CMK (cell line): ENCODE measurements around the gene IFITM2.
"Not testable (repeated sequence)": the region's sequence is repeated elsewhere in the genome, so short reads cannot be mapped to it uniquely, and the experiment has no call there.

ENCODE experiments used
- DNase-seq: peaks from one replicate; pipeline ENCODE4 v3.0.0-alpha.2; 2010; ENCODE audit warnings: low read depth

IFITM2 gene

DNA sequence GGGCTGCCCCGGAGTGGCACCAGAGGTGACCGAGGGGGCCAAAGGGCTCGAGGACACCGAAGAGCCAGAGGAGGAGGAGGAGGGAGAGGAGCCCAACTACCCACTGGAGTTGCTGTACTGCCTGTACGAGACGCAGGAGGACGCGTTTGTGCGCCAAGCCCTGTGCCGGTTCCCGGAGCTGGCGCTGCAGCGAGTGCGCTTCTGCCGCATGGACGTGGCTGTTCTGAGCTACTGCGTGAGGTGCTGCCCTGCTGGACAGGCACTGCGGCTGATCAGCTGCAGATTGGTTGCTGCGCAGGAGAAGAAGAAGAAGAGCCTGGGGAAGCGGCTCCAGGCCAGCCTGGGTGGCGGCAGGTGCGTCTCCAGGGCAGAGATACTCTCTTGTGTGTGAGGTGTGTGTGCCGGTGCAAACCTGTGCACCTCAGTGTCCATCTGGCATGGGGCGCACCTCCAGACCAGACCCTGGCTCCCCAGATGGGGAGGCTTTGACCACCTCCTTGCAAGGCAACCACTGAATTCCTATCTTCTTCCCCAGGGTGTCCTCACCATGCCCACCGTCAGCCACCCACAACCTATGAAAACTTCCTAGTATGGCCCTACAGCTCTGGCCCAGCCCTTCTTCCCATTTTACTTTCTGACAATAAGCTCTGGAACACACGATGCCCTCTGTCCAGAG, 26.0 kb upstream of the IFITM2 start:
- no peak for DNase-seq

DNA sequence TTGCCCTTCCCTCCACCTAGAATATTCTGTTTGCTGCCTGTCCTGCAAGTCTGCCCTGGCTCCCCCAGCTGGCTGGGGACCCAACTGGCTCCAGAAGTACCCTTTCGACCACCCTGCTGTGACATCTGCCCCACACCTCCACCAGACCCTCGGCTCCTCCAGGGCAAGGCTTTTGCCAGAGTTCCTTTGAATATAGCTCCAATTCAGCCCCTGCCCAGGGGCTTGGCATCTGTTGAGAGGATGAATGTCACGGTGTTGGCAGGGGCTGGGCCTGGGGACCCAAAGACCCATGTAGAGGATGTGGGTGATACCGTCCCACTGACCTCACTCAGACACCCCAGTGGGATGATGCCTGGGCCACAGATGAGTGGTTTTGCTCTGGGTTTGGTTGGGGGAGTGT, 25.4 kb upstream of the IFITM2 start:
- DNase-seq: no peak

DNA sequence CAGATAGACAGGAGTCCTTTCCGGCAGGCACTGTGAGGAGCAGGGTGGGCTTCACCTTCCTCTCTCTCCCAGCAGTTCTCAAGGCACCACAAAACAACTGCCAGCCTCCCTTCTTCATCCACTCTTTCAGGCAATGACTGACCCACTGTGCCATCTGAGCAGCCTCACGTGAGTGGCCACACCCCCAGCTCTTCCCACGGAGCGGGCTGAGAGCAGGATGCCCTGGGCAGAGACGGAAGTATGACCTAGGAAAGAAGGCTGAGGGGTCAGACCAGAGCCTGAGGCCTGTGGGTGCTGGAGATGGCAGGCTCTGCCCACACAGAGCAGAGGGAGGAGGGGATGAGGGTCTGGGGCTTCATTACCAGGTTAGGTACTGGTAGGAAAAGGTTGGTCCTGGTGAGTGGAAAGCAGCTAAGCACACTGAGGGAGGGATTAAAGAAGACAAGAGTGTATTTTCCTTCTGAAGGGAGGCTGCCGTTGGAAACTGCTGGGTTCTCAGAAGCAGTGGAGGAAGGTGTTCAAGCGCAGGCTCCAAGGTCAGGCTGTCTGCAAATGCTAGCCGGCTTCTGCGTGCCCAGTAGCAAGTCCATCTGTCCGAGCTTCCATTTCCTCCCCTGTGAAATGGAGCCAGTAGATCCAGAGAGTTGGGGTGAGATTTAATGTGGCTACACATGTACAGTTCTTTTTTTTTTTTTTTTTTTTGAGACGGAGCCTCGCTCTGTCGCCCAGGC, 24.8 kb upstream of the IFITM2 start:
- DNase-seq: no peak

DNA sequence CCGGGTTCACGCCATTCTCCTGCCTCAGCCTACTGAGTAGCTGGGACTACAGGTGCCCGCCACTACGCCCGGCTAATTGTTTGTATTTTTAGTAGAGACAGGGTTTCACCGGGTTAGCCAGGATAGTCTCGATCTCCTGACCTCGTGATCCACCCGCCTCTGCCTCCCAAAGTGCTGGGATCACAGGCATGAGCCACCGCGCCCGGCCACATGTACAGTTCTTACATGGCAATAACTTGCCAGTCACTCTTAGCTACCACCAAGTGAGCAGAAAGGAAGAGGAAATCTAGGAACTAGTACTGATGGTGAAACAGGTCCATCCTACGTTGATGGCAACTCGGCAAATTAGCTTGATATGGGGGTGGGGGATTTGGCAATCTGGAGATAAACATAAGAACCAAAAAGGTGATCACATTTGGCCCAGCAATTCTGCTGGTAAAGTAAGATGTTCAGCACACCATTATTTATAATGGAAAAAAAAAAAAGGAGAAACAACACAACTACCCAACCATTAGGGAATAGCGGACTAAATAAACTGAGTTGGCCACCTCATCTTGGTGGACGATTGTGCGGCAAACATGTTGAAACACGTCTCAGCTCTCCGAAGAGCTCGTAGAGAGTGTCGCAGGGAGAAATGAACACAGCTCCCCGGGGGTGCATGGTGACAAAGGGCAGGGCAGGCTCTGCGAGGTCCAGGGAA, 24.1 kb upstream of the IFITM2 start:
- DNase-seq: no peak

DNA sequence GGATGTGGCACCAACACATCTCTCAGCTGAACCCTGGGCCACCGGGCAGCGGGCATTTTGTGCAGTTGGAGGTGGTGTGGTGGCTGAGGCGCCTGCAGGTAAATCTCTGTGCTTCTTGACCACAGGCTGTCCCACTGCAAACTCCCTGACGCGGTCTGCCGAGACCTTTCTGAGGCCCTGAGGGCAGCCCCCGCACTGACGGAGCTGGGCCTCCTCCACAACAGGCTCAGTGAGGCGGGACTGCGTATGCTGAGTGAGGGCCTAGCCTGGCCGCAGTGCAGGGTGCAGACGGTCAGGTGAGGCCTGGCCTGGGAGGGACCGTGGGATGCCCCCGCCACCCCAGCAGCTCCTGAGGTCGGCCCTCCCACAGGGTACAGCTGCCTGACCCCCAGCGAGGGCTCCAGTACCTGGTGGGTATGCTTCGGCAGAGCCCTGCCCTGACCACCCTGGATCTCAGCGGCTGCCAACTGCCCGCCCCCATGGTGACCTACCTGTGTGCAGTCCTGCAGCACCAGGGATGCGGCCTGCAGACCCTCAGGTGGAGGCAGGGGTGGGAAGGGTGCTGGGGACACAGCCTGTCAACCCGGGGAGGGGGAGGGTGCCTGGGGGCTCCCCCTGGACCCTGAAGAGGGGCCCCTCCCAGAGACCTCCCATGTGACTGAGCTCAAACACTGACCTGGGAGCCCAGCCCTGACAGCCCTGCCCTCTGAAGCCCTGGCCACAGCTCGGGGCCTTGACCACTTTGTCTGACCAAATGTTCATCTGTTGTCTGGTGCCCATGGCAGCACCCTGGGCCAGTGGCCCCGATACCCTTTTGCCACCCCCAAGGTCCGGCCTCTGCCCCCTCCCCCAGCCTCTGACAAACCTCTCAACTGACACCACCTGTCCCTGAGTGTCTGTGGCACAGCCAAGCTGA, 23.3 kb upstream of the IFITM2 start:
- DNase-seq: no peak

DNA sequence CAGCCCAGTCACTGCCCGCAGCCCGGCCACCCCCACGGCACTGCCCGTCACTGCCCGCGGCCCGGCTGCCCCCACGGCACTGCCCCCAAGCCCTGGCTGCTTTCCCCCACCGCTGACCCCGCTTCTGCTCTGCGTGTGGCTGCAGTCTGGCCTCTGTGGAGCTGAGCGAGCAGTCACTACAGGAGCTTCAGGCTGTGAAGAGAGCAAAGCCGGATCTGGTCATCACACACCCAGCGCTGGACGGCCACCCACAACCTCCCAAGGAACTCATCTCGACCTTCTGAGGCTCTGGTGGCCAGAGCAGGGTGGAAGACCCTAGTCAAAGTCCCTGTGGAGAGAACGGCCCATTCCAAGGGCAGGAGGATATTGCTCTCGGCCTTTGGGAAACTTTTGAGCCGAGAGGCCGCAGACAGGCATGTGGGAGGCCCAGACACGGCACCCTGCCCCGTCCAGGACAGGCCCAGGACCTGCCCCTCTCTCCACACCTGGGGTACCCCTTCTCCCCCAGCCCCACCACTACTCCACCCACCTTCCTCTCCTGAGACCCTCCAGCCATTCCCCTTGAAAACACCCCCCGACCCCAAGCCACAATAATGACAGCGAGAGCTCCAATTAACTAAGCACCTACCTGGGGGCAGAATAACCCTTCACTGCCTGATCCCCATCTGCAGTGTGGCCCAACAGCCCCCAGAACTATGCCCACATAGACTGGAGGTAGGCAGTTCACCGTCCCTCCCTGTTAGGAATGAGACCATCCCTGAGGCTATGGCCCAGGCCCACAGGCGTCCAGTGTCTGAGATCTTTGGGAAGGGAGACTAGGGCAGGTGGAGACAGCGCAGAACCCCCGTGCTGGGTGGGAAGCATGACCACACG, 22.4 kb upstream of the IFITM2 start:
- no peak for DNase-seq

DNA sequence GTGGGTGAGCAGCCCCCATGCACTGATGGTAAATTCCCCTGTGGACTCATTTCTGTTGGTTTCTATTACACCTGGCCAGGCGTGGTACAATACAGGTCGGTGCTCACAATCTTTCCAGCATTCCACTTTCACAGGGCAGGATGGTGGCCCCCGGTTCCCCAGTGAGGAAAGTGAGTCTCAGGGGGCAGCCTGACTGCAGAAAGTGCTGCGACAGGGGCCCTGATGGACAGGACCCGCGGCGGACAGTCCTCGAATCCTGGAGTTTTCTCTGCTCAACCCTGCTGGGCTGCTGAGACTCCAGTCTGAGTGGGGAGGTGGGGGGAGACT, 21.8 kb upstream of the IFITM2 start:
- no peak for DNase-seq

DNA sequence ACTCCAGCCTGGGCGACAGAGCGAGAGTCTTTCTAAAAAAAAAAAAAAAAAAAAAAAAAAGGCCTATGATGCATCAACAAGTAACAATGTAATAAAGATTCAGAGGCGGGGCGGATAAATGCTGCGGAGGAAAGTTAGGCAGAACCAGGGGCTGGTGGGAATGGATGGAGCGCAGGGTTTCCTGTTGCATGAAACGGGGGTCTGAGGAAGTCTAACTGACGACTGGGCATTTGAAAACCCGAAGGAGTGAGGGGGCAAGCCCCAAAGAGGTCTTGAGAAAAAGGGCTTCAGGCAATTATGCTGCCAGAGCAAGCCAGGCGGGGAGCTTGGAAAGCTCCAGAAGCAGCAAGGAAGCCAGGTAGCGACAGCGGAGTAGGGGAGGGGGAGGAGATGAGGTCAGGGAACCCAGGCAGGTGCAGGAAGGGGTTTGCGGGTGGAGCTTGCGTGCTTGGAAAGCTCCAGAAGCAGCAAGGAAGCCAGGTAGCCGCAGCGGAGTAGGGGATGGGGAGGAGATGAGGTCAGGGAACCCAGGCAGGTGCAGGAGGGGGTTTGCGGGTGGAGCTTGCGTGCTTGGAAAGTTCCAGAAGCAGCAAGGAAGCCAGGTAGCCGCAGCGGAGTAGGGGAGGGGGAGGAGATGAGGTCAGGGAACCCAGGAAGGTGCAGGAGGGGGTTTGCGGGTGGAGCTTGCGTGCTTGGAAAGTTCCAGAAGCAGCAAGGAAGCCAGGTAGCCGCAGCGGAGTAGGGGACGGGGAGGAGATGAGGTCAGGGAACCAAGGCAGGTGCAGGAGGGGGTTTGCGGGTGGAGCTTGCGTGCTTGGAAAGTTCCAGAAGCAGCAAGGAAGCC, 20.4 kb upstream of the IFITM2 start:
- not testable (repeated sequence) for DNase-seq

DNA sequence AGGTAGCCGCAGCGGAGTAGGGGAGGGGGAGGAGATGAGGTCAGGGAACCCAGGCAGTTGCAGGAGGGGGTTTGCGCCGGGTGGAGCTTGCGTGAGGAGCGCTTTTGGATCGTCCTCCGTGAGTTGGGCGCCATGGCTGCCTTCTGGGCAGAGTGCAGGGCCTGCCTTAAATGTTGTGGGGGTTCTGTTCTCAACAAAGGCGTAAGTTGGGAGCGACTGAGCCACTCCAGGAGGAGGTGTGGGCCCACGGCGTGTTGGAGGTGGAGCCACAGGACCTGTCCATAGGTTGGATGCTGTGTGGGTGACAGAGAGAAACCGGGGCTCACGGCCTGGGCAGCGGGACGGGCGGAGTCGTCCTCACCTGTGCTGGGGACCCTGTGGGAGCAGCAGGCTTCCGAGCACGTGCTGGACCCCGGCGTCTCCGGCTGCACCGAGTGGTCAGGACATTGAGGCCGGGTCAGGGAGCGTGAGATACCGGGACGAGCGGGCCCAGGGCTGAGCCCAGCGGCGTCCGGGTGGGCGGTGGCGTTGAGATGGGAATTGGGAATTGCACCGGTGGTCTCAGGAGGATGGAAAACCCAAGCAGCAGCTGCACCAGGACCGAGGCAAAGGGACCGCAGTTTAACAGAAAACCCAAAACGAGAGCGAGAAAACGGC, 19.7 kb upstream of the IFITM2 start:
- DNase-seq: no peak

DNA sequence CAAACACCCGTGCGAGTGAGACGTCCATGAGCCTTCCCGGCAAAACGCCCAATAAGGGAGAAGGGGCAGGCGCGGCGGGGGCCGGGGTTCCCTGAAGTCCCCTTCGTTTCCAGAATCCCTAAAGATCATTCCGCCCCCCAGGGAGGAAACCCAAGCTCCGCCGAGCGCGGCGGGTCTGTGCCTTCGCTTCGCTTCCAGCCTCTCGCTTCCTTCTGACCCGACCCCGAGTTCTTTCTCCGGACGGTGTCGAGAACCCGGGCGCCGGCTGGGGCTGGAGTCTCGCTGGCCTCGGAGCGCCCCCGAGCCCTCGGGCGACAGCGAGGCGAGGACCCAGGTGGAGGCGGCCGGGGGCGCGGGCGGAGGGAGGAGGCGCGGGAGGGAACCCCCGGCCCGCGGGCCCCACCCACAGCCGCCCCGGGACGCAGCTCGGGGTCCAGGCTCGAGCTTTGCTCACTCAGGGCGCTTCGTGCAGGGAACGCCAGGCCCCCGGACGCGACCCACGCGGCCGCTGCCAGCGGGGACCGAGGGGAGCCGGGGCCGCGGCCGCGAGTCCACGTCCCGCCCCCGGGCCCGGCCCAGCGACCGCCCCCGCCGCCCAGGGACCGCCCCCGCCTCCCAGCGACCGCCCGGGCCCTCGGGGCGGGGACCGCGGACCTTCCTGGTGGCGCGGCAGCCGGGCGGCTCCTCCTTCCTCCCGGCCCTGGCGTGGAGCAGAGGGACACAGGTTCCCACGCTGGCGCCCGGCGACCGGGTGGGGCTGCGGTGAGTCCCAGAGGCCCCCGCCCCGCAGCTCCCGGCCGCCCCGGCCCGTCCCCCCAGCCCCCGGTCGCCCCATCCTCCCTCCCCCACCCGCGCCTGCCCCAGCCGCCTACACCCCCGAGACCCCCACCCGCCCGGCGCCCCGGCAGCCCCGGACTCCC, 18.9 kb upstream of the IFITM2 start, which contains the start of gene PGGHG:
Gene PGGHG, plus strand, starts transcription at position 649 of the 920 bp plus-strand sequence. CDS start 691 bp downstream, outside the sequence.
- no peak for DNase-seq

DNA sequence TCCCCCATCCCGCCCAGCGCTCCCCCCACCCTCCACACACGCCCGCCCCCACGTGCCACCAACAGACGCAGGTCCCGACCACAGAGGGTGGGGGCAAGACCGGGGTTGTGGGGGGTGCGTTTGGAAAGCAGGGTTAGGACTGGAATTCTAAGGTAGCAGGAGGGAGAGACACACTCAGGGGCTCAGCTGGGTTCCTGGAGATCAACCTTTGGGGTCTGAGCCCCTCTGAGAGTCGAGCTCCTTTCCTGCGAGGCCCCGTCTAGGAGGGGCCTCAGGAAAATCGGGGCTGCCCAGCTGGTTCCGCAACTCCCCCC, 18.3 kb upstream of the IFITM2 start:
- no peak for DNase-seq

DNA sequence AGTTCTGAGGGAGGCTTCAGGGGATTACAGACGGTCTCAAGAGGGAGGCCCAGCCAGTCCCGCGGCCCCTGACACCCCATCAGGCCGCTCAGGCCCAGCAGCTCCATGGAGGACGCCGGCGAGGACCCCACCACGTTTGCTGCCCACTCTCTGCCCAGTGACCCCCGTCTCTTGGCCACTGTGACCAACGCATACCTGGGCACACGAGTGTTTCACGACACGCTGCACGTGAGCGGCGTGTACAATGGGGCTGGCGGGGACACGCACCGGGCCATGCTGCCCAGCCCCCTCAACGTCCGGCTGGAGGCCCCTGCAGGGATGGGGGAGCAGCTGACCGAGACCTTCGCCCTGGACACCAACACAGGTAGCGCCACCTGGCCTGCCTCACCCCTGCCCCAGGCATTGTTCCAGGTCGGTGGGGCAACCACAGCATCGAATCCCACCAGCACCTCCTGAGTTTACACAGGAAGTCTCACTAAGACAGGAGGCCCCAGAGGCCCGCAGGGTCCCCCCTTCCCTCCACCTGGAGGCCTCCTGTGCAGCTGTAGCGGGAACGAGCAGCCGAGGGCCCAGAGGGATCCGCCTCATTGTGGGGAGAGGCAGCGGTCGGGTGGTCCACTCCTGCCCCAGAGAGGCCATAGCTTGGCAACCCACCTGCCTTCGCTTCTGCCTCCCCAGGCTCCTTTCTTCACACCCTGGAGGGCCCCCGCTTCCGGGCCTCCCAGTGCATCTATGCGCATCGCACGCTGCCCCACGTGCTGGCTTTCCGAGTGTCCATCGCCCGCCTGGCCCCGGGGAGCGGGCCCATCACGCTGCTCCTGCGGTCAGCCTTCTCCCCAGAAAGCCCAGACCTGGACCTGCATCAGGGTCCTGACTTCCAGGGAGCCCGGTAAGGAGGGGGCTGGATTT, 17.6 kb upstream of the IFITM2 start:
- no peak for DNase-seq

DNA sequence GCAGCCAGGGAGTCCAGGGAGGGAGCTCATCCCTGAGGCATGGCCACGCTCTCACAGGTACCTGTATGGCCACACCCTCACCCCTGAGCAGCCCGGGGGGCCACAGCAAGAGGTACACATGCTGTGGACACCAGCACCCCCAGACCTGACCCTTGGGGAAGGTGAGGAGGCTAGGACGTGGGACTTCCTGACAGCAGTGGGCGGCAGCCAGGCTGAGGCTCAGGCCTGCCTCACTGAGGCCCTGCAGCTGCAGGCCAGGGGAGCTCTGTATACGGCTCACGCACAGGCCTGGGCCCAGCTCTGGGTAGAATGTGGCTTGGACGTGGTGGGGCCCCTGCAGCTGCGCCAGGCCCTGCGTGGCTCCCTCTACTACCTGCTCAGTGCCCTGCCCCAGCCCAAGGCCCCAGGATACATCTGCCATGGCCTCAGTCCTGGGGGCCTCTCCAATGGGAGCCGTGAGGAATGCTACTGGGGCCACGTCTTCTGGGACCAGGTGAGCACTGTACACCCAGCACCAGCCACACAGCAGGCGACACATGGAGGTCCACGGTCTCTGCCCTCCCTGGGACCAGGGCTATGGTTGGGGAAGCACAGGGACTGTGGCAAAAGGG, 16.9 kb upstream of the IFITM2 start:
- DNase-seq: no peak

DNA sequence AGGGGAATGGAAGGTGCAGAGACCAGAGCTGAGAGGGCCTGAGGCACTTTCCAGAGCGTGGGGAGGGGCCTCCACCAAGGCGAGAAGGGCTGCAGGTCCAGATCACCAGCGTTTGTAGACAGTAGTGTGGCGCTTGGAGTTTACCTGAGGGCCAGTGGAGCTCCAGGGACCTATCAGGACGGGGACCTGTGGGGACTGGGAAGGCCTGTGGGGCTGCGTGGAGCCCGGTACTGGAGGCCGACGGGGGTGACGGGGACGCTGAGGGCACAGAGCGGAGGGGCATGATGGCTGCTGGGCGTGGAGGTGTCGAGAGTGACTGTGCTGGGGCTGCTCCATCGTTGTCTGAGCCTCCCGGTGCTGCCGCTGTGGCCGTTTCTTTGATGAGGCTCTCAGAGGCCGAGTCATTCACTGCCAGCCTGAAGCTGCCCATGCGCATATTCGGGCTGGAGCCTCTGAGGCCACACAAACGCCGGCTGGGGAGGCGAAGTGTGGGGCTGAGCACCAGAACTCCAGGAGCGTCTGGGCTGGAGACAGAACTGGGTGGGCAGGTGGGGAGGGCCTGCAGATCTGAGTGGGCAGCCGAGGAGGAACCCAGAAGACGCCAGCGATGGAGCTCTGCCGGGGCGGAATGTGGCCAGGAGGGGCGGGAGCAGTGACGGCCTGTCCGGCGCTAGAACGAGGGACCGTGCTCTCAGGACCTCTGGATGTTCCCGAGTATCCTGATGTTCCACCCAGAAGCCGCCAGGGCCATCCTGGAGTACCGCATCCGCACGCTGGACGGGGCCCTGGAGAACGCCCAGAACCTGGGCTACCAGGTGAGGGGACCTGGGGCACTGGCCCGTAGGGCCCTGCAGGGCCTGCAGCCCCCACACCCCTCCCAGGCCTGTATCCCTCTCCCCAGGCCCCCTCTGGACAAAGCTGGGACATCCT, 16.1 kb upstream of the IFITM2 start:
- no peak for DNase-seq

DNA sequence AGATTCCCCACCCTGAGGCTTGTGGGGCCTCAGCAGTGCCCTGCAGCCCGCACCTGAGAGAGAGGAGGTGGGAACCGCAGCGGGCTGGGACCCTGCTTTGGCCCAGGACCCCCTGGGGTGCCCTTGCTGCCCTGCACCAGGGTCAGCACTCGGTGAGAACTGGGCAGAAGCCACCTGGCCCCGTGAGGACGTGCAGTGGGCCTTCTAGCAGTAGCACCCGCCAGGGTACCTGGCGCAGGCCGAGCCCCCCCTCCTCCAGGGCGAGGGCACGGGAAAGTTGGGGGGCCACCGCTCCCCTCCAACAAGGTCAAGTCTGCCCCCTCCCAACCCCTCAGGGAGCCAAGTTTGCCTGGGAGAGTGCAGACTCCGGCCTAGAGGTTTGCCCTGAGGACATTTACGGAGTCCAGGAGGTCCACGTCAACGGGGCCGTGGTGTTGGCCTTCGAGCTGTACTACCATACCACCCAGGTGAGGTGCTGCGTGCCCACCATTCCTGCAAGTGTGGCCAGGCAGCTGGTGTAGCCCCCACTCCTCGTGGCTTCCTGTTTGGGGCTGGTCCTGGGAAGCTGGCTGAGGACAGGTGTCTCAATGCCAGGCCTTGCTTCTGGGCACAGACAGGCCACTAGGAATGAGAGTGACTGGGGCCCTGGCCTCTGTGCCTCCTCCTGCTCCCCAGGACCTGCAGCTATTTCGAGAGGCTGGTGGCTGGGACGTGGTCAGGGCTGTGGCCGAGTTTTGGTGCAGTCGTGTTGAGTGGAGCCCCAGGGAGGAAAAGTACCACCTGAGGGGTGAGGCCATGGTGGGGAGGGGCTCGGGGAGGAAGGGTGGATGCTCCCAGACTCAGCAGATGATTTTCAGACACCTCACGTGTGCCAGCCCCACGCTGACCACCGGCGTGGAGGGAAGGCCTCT, 15.2 kb upstream of the IFITM2 start:
- DNase-seq: no peak
